ENCODE data around the gene EPS8L3. TPM values are rescaled to one million over a fixed set of nuclear protein-coding genes. Genes with fewer than 3 reads are reported as not detected.

Gene EPS8L3
- total and polyA plus RNA-seq, 7 donors = 1.1 to 212 (median 81.7) TPM; not detected in 2

DNA sequence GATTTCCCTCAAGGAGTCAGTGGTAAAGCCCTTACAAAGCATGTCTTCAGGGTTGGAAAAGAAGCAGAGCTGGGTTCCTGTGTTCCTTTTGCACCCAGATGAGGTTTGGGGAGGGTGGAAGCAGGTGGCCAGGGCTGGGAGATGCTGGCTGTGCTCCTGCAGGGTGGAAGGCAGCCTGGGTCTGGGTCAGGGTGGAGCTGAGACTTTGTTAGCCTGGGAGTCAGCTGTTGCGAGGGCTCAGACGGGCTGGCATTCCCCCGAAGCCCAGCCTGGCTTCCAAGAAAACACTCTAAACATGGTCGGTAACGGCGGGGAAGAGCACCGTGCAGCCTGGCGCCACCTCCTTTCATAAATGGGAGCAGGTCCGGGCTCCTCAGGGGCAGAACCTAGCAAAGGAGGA, 43.7 kb upstream of the EPS8L3 start:
- 83% methylated on average over 9 of the region's 9 CpGs for WGBS, 2 donors
- H3K27me3 ChIP-seq = no peaks in the 10 kb centered on the region
- no peaks in the 10 kb centered on the region for H3K36me3 ChIP-seq
- H3K27ac ChIP-seq = peak overlapping the region in 3 of 4 donors; percentile 6 to 50 (median 48)
- intact Hi-C loops (cut with DNase I) = no loop called here
- no peak overlapping the region for H3K4me3 ChIP-seq
- DNase-seq = no peak
- TF ChIP-seq POLR2AphosphoS5 (IDR thresholded peaks at IDR 0.05) = no peak
- TF ChIP-seq, protein P1, sequence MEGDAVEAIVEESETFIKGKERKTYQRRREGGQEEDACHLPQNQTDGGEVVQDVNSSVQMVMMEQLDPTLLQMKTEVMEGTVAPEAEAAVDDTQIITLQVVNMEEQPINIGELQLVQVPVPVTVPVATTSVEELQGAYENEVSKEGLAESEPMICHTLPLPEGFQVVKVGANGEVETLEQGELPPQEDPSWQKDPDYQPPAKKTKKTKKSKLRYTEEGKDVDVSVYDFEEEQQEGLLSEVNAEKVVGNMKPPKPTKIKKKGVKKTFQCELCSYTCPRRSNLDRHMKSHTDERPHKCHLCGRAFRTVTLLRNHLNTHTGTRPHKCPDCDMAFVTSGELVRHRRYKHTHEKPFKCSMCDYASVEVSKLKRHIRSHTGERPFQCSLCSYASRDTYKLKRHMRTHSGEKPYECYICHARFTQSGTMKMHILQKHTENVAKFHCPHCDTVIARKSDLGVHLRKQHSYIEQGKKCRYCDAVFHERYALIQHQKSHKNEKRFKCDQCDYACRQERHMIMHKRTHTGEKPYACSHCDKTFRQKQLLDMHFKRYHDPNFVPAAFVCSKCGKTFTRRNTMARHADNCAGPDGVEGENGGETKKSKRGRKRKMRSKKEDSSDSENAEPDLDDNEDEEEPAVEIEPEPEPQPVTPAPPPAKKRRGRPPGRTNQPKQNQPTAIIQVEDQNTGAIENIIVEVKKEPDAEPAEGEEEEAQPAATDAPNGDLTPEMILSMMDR (IDR thresholded peaks at IDR 0.05) = no peak
- TF ChIP-seq EP300 (IDR thresholded peaks at IDR 0.05) = no peak
- TF ChIP-seq POLR2A (IDR thresholded peaks at IDR 0.05) = no peak
- H3K9me3 ChIP-seq = no peaks in the 10 kb centered on the region
- peaks cover 0 to 26% (median 19%) of the 10 kb centered on the region in 4 donors for H3K4me1 ChIP-seq

DNA sequence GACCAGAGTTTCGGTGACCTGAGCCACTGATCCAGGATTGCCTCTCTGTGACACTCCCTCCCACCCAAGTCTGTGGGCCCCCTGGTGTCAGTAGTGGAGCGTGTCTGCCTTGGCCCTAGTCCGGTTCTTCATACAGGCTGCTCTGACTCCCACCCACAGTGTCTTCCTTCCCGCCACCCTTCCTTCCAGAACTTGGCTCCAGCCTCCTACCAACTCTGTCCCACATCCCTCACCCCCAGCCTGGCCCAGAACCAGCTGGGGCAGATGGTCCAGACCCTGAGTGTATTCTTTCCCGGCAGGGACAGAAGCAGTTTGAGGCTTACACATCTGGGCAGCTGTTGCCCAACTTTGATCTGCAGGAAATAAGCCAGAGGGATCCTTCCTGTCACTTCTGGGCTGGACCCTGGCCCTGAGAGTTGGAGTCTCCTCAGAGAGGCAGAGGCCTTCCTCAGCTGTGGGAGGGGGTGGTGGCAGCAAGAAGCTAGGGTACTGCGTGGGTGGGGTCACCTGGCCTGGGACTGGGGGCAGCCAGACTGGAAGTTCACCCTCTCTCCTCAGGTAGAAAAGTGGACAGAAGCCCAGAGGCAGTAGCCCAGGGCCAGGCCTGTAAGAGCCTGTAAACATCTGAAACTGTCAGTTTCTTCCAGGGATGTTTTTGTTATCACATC, 43.1 kb upstream of the EPS8L3 start:
- H3K4me1 ChIP-seq = peaks cover 0 to 28% (median 19%) of the 10 kb centered on the region in 4 donors
- H3K27ac ChIP-seq = peak overlapping the region in 3 of 4 donors; percentile 6 to 50 (median 48)
- no peaks in the 10 kb centered on the region for H3K36me3 ChIP-seq
- no peaks in the 10 kb centered on the region for H3K27me3 ChIP-seq
- 77 to 88% methylated on average over 6 of the region's 6 CpGs for whole genome bisulfite sequencing, 2 donors
- H3K4me3 ChIP-seq = no peak overlapping the region
- TF ChIP-seq EP300 (IDR thresholded peaks at IDR 0.05) (no peak), POLR2A (IDR thresholded peaks at IDR 0.05) (no peak), POLR2AphosphoS5 (IDR thresholded peaks at IDR 0.05) (no peak)
- TF ChIP-seq, protein P1 (IDR thresholded peaks at IDR 0.05) = no peak
- no peaks in the 10 kb centered on the region for H3K9me3 ChIP-seq
- intact Hi-C loops (cut with DNase I) = no loop called here
- no peak for DNase-seq

DNA sequence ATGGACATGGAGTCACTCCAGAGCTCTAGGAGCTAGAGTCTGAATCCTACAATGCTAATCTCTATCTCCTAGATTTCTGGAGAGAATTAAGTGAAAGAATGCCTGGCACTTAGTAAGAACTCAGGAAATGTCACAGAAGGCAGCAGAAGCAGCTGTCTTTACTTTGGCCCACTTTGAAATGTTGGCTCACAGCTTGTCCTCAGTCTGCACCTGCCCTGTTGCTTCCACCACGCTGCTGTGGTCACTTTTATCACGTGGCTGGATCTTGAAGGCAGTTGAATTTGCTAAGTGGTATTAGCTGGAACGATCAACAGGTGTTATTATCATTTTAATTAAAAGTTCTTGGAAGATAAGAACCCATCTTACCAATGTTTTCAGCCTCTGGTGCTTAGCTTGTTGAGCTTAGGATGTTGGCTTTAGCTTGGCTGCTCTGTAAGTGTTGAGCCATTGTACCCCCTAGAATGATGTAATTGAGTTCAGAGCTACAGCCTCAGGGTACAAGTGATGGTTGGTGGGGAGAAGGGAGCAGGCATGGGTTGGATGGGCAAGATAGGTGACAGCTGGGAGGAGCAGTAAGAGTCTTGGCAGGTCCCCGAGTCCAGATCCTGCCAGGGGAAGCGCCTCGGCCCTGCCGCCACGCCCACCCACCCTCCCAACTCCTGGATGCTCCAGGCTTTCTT, 41.9 kb upstream of the EPS8L3 start:
- Histone ChIP-seq H3K27ac (no peak overlapping the region), H3K27me3 (no peaks in the 10 kb centered on the region), H3K4me1 (peaks cover 0 to 28% (median 19%) of the 10 kb centered on the region in 4 donors), H3K36me3 (no peaks in the 10 kb centered on the region), H3K4me3 (no peak overlapping the region), H3K9me3 (no peaks in the 10 kb centered on the region)
- 65 to 66% methylated on average over 8 of the region's 8 CpGs for WGBS, 2 donors
- intact Hi-C loops (cut with DNase I) = no loop called here
- no peak for DNase-seq
- TF ChIP-seq, protein P1 (IDR thresholded peaks at IDR 0.05) = no peak
- no peak for TF ChIP-seq POLR2A (IDR thresholded peaks at IDR 0.05)
- TF ChIP-seq POLR2AphosphoS5 (IDR thresholded peaks at IDR 0.05) = no peak
- TF ChIP-seq EP300 (IDR thresholded peaks at IDR 0.05) = no peak

DNA sequence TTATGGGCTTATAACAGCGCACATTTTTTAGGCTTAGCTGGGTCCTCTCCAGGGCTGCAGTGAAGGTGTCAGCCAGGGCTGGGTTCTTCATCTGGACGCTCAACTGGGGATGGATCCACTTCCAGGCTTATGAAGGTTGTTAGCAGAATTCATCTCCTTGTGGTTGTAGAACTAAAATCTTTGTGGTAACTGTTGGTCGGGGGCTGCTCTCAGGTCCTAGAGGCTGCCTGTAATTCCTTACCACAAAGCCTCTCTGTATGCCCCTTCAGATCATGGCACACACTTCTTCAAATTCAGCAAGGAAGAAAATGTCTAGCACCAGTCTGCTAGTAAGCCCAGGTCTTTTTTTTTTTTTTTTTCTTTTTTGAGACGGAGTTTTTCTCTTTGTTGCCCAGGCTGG, 40.9 kb upstream of the EPS8L3 start:
- intact Hi-C loops (cut with DNase I) = no loop called here
- Histone ChIP-seq H3K36me3 (no peaks in the 10 kb centered on the region), H3K27me3 (no peaks in the 10 kb centered on the region), H3K27ac (no peak overlapping the region), H3K4me3 (no peak overlapping the region), H3K9me3 (no peaks in the 10 kb centered on the region), H3K4me1 (peaks cover 0 to 28% (median 19%) of the 10 kb centered on the region in 4 donors)
- DNase-seq = no peak
- TF ChIP-seq POLR2AphosphoS5 (IDR thresholded peaks at IDR 0.05) (no peak), POLR2A (IDR thresholded peaks at IDR 0.05) (no peak), EP300 (IDR thresholded peaks at IDR 0.05) (no peak)
- TF ChIP-seq, protein P1 (IDR thresholded peaks at IDR 0.05) = no peak
- 88 to 89% methylated on average over 4 of the region's 4 CpGs for WGBS, 2 donors

All from sigmoid colon (tissue), 7 donors.